LNCAP (cell line): Measurements from ENCODE around the gene PKNOX2.

Source experiments
- CTCF ChIP-seq: fragments of 450-650 bp; IDR thresholded peaks from 2 replicates; pipeline ENCODE4 v1.5.1; 2017; ENCODE audit warnings: mild to moderate bottlenecking

Gene PKNOX2

GRCh38 chr11:125164422-125165110 is at the start of gene PKNOX2:
PKNOX2 (plus strand) TSS chr11:125164751; CDS start chr11:125351306, 186,555 bp downstream.
- peak; percentile 73; the same call in 1 of the 2 replicates for TF ChIP-seq CTCF

DNA sequence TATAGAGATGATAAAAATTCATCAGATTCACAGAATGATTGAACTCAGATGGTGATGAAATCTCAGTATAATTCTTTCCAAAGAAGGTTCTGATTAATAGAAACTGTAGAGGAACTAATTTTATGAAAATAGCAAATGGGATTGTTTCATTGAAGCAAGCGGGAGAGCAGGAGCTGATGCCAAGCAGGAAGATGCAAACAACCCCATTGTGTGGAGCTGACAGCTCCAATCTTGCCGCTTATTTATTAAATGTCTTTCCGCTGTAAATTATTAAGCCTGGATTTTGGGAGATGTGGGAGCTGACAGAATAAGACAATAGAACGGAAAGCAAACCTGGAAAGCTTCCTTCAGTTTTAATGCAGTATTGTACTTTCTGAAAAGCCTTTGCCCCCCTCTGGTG is 47.1 kb upstream of the PKNOX2 start:
- no peak for TF ChIP-seq CTCF

GRCh38 chr11:125123194-125123946 is 41.2 kb upstream of the PKNOX2 start:
- no peak for TF ChIP-seq CTCF

DNA sequence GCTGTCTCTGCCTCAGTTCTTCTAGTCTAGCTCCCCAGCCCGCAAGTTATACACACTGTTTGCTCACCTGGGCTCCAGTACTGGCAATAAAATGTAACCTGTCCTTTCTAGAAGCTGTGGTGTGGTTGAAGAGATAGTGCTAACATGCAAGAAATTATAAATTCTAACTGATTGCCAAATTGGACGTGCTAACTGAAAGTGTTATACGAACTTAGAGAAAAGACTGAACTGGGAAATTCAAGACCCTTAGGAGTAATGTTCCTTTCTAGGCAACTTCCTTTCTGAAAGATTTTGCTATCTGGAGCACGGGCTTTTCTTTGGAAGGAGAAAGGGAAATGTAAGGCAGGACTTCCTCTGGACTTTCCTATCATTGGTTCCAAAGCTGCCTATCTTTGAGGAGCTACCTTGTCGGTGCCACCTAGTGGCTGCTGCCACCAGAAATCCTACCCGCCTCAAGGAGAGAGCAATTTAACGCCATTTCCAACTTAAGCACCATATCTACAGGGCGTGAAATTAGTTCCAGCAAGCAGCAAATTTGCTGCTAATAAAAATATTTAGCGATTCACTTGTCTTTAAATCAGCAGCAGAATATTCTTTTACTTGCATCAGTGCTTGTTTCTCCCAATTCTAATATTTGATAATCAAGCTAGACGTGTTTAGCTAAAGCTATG is 40.5 kb upstream of the PKNOX2 start:
- peak; percentile 58 for TF ChIP-seq CTCF

- TF ChIP-seq CTCF, result no peak
These were observed 39.9 kb upstream of the PKNOX2 start for GRCh38 chr11:125124618-125124992.

DNA sequence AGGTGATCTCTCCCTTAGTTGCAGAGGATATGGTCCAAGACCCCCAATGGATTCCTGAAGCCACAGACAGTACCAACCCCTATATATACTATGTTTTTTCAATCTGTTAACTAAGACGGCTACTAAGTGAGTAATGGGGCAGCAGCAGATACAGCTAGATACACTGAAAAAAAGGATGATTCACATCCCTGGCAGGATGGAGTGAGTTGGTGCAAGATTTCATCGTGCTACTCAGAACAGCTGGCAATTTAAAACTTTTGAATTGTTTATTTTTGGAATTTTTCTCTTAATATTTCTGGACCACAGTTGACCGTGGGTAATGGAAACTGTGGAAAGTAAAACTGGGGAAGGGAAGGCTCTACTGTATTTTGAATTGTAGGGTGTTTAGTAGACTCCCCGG is 36.1 kb upstream of the PKNOX2 start:
- TF ChIP-seq CTCF, result no peak

GRCh38 chr11:125129316-125129993 is 35.1 kb upstream of the PKNOX2 start:
- TF ChIP-seq CTCF, result no peak
